GM18873 (cell line): ENCODE results near the gene EBI3.
A peak's percentile ranks its signal among the peaks of the same experiment; 100 is the strongest.
"Not testable (repeated sequence)": the region's sequence is repeated elsewhere in the genome, so short reads cannot be mapped to it uniquely, and the experiment has no call there.

Source experiments
- ATAC-seq: cut with Tn5 transposase; IDR thresholded peaks from one replicate; pipeline ENCODE4 v1.9.1; 2021; ENCODE audit warnings: mild to moderate bottlenecking, moderate library complexity, moderate number of reproducible peaks; ENCODE audit not compliant: unreplicated experiment, low FRiP score

Gene EBI3

DNA sequence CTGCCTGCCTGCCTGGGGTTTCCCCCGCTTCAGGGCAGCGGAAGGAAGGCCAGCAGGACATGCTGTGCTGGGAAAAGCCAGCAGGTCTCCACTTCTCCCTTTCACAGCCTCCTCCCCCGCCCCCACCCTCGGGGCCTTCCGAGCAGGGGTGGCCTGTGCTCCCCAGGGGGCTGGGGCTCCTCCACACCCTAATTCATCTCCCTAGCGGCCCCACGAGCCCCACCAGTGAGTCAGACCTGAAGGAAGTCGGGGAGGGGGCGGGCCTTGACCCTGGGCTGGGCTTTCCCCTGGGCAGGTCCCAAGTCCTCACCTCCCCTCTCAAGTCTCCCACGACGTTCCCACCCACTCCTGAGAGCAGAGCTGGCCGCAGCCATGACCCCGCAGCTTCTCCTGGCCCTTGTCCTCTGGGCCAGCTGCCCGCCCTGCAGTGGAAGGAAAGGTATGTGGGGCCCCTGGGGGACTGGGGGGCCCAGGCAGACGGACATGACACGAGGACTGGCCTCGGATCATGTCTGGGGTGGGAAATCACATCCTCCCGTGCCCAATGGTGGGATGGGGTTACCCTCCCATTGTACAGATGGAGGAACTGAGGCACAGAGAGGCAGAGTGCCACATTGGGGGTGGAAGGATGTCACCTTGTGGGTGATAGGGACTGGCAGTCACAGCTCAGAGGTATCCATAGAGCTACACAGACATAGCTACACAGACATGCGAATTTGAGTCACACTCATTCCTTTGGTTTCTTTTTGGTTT is at the start of gene EBI3:
Gene EBI3, plus strand, starts transcription at position 345 of the 753 bp plus-strand sequence. Its CDS starts 28 bp downstream, at position 373.
- ATAC-seq: peak; percentile 51

DNA sequence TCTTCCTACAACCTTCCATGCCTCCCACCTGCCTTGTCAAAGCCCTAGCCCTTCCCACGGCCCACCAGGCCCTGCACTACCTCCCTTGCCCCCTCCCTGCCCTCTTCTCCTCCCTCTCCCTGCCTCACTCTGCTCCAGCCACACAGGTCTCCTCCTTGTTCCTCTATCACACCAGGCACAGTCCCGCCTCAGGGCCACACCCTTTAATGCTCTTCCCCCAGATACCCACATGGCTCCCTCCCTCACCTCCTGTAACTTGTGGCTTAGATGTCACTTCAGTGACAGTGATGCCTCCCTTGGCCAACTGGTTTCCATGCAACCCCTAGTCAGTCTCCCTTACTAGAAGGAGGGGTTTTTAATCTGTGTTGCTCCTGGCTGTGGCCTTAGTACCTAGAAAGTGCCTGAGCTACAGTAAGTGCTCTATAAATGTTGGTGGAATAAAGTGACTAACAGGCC is 48.2 kb upstream of the EBI3 start:
- ATAC-seq: no peak

DNA sequence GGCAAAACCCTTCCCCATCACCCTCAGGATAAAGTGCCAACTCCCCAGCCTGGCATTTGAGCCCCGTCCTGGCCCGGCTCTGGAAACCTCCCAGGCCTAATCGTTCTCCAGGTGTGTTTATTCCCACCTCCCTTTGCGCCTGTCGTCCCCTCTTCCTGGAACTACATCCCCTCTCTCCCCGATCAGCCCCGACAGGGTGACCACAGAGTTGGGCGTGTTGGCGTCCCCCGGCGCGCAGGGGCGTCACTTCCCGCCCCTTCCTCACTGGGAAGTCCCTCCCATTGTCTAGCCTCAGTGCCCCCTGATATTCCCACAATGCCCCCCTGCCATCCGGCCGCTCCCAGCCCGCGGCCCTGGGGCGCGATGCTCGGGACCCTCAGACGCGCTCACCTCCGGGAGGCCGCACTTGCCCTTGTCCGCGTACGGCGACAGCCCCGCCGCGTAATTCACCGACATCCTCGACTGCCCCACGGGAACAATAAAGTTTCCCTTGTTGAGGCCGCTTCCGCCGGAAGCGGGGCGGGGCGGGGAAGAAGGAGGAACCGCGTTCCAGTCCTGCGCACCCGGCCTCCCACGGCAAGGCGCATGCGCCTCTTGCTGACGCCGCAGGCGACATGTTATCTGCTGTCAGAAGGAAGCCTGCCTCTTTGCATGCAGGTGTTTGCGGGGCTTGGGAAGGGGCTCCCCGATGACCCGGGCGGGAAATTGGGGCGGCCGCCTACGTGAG is 47.1 kb upstream of the EBI3 start, which contains the start of the genes ANKRD24 and SIRT6:
Gene ANKRD24, plus strand, starts transcription at position 606 of the 727 bp plus-strand sequence. CDS start 3,737 bp downstream, outside the sequence.
Gene SIRT6, minus strand, starts transcription at position 480 of the 727 bp plus-strand sequence. Its CDS starts 24 bp downstream, at position 456.
- ATAC-seq: peak; percentile 52

DNA sequence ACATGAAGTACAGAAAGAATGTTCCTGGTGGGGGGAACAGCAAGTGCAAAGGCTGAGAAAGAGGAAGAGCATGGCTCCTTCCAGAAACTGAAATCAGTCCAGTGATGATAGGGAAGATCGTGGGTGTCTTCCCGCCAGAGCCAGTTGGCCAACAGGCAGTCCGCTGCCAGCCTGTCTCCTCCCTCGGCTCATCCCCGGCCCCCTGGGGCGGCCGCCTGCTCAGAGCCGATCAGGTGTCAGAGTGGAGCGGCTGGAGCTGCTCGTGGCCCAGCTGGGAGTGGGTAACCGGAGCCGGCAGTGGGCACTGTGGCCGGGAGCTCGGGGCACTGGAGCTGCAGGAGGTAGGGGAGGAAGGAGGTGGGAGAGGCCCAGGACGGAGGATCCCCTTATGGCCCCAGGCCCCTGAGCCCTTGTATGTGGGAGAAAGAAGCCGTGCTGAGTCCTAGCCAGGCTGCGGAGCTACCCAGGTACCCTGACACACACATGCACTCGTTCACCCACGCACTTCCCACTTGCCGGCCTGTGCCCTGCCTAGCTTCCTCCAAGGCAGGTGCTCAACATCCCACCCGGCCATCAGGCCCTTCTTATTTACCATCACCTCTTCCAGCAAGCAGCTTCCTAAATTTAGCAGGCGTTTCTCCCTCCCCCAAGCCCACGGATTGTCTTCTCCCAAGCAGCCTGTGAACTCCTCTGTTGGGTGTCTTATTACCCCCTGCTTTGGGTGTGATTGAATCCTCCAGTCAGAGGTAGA is 45.2 kb upstream of the EBI3 start:
- ATAC-seq: no peak

DNA sequence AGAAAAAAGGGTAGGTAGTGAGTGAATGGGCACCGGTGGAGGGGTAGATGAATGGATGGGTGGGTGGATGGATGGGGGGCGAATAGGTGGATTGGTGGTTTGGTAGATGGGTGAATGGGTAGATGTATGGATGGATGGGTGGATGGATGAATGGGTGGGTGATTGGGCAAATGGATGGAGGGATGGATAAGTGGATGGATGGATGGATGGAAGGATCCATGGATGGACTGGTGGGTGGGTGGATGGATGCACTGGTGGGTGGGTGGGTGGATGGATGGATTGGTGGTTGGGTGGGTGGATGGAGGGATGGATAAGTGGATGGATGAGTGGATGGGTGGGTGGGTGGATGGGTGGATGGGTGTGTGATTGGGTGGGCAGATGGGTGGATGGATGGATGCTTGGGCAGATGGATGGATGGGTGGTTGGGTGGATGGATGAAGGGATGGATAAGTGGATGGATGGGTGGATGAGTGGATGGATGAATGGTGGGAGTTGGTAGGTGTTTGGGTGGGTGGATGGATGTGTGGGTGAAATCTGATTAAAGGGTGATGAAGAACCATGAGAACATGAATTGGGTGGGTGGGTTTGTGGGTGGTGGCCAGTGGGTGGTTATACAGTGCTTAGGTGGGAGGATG is 44.5 kb upstream of the EBI3 start:
- ATAC-seq: no peak

DNA sequence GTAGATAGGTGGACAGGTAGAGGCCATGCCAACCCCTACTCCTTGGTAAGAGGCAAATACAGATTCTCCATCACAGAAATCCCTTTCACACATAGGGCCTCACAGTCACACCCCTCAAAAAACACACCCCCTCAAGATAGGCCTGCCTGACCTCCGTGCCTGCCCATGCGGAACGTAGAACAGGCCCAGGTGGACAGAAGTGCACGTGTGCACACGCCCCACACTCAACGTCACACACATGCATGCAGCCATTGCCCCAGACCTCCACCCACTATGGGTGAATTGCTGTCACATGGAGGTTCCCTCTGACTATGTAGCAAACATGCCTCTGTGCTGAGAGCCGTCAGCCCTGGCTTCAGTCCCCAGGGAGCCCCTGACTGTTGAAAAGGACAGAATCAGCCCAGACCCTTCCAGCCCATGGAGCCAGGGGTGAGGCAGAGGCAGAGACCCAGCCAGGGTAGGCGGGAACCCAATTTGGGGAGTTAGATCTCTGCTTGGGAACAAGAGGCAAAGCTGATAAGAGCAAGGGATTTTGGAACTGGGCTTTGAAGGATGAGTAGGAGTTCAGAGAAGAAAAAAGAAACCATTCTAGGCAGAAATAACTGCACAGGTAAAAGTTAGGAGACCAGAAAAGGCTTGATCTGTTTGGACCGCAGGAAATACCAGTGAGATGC is 43.8 kb upstream of the EBI3 start:
- ATAC-seq: no peak

DNA sequence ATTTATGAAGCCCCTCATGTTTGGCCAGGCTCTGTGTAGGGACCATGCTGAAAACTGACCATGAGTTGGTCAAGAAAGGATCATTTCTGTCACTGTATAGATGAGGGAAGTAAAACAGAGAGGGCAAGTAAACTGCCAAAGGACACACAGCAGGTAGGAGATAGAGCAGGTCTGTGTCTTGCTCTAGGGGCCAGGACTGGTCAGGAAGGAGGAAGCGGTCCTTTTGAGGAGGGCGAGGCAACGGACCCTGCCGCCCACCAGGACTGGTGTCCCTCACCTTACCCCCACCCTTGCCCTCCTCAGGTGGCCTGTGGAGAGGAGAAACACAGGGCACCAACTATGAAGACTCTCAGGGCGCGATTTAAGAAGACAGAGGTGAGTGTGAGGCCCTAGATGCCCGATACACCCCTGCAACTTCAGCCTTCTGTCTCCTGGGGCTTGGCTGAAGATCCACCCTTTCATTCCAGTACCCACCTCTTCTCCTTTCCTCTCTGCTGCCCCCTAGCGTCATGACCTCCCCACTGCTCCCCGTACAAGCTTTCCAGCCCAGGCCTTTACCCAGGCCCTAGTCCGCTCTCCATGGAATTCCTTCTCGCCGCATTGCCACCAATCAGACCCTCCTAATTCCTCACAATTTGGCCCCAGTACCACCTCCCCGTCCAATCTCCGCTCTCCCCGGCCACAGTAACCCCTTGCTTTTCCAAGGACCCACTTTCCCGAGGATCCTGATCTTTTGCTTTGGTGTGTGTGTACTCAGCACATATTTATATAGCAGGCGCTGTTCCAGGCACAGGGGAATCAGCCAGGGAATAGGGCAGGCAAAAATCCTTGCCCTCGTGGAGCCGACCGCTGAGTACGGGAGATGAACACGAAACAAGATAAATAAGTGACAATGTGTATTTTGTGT is 43.0 kb upstream of the EBI3 start:
- no peak for ATAC-seq

DNA sequence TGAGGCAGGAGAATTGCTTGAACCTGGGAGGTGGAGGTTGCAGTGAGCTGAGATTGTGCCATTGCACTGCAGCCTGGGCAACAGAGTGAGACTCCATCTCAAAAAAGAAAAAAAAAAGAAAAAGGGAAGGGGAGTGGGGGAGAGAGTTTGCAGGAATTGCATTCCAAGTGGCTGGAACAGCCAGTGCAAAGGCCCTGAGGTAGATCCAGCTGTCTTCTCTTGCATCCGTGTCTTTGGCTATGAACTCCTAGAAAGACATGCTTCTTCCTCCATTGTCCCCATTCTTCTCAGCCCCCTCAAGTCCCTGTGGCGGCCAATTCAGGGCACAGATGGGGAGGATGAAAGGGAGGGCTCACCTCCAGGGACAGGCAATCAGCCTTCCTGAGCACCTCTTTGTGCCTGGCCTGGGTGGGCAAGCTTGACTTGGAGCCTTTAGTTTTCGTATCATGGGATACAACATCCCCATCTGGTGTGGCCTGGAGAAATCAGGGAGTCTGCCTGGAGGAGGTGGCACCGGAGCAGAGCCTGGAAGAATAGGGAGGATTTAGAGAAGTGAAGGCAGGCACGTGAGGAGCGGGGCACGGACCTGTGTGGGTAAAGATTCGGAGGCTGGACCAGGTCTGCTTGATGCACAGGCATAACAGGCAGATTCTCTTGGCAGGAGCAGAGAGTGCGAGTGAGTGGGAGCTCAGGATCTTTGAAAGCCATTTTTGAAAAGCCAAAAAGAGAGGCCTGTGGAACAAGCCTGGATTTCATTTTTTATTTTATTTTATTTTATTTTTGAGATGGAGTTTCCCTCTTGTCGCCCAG is 41.8 kb upstream of the EBI3 start:
- no peak for ATAC-seq

DNA sequence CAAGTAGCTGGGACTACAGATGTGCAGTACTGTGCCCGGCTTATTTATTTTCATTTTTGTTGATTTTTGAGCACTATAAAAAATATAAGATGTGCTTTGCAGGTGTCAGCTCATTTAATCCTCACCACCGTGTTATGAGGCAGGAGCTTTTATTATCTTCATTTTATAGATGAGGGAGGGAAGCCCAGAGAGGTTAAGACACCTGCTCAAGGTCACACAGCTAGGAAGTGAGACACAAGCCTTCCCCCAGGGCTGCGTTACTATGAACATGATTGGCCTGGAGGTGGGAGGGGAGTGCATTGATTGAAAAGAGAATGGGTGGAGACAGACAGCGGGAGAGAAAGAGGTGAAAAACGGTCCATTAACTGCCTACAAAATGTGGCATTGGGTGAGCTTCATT is 39.7 kb upstream of the EBI3 start:
- ATAC-seq: no peak

DNA sequence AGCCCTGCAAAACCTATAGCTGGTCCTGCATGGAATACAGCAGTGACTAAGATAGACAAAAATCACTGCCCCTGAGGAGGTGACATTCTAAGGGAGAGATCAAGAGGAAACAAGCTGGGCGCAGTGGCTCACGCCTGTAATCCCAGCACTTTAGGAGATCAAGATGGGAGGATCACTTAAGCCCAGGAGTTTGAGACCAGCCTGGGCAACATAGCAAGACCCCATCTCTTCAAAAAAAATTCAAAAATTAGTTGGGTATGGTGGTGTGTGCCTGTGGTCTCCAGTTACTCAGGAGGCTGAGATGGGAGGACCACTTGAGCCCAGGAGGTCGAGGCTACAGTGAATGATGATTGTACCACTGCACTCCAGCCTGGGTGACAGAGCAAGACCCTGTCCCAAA is 36.8 kb upstream of the EBI3 start:
- not testable (repeated sequence) for ATAC-seq

DNA sequence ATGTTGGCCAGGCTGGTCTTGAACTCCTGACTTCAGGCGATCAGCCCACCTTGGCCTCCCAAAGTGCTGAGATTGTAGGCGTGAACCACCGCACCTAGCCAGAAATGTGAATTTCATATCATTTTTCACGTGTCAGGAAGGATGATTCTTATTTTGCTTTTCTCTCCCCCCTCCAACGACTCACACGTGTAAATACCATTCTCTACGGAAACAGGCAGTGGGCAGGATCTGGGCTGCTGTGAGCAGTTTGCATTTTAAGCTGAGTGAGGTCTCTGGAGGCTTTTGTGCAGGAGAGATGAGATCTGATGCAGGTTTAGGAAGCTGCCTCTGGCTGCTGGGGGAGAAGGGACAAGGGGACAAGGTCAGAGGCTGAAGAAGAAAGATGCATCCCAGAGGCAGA is 35.0 kb upstream of the EBI3 start:
- ATAC-seq: no peak

DNA sequence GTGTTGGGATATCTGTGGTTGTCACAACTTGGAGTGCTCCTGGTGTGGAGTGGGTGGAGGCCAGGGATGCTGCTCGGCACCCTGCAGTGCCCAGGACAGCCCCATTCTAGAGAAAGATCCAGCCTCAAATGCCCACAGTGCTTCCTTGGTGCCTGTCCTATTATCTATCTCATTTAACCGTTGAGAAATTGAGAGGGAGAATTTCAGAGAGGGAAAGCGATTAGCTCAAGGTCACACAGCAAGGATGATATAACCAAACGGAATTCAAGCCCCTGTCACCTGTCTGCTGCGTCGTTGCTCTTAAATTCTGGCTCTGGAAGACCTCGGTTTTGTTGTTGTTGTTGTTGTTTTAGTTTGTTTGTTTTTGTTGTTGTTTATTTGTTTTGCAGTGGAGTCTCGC is 33.3 kb upstream of the EBI3 start:
- no peak for ATAC-seq

DNA sequence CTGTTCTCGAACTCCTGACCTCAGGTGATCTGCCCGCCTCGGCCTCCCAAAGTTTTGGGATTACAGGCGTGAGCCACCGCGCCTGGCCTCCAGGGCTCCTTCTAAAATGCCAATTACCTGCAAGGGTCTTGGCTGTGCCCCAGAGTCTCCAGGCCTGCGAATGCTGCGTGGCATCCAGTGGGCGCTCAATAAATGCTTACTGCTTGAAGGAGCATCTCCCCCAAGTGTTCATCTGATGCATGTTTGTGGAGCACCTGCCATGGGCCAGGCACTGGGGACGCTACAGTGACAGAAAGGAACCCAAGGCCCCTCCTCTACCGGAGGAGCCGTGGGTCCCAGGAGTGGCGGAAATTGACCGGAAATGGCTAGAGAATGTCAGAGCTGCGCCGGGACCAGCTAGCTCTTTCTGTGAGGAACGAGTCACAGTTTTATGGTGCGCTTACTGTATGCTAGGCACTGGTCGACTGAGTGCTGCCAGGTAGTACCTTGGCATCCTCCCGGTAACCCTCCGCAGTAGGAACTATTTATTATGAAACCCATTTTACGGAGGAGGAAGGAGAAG is 32.7 kb upstream of the EBI3 start:
- ATAC-seq: no peak

DNA sequence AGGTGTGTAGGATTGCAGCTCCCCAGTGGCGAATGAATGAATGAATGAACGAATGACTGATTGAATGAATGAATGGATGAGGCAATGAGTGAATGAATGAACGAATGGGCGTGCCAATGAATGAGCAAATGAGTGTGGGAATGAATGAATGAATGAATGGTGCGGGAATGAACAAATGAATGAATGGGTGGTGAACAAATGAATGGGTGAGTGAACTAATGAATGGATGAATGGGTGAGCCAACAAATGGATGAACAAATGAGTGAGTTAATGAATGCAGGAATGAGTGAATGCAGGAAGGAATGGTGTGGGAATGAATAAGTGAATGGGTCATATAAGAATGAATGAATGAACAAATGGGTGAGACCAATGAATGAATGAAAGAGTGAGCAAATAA is 32.1 kb upstream of the EBI3 start:
- ATAC-seq: no peak

DNA sequence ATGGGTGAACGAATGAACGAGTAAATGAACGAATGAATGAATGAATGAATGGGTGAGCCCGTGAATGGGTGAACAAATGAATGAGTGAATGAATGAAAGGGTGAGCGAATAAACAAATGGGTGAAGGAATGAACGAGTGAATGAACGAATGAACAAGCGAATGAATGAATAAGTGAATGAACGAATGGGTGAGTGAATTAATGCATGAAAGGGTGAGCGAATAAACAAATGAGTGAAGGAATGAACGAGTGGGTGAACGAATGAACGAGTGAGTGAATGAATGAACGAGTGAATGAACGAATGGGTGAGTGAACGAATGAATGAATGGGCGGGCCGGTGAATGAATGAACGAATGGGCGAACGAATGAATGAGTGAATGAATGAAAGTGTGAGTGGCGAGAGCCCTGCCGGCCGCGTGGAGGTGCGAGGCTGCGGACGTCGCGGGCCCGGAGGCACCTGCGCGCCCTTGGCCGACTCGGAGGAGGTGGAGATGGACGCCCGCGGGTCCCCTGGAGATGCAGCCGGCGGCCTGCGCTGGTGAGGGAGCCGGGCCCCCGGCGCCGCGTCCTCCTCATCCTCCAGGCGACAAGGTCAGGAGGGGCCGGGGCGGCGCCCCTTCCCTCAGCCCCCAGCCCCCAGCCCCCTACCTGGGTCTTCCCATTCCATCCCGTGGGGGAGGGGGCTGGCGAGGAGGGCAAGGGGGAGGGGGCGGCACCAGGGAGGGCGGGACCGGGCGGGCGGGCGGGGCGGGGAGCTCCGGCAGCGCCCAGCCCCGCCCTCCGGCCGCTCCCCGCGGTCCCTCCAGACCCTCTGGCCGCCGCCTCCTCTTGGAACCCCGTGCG is 31.5 kb upstream of the EBI3 start:
- ATAC-seq: no peak

DNA sequence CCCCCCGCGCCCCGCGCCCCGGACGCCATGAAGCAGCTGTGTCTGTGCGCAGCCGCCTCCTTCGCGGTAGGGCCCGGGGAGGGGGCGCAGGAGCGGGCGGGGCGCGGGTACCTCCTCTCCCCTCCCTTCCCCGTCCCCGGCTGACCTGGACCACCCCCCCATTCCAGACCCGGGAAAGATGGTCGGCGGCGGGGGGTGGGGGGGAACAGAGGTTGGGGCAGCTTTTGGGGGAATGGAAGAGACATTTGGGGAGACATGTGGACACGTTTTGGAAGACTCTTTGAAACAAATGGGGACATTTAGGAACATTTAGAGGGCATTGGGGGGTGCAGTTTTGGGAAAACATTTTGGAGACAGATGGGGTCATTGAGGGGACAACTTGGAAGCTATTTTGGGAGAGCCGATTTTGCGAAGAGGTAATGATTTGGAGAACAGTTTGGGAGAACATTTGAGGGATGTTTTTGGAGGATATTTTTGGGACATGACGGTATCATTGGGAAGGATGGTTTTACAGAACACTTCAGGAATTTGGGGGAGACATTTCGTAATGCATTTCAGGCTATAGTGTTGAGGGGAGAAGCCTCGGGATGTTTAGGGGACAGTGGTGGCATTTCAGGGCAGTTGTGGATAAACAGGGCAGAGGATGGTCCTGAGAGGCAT is 30.7 kb upstream of the EBI3 start:
- no peak for ATAC-seq
